RWPE2 (cell line): ENCODE measurements around the gene UBXN7.

ENCODE experiments used
- ATAC-seq: fragments of 200-7000 bp; cut with Tn5 transposase; 3 replicates; pipeline ENCODE4 v1.9.1; 2021; ENCODE audit warnings: low read depth
- DNase-seq: peaks from one replicate; pipeline ENCODE4 v3.0.0-alpha.2; 2020; ENCODE audit warnings: low spot score
- H3K27ac ChIP-seq: fragments of 450-650 bp; 2 replicates; pipeline ENCODE4 v1.5.1; 2017; ENCODE audit warnings: mild to moderate bottlenecking; ENCODE audit not compliant: poor library complexity, severe bottlenecking
- H3K27me3 ChIP-seq: fragments of 250-450 bp; sonication (Bioruptor Pico); 2 replicates; pipeline ENCODE4 v1.5.1; 2021; ENCODE audit warnings: mild to moderate bottlenecking, moderate library complexity; ENCODE audit not compliant: insufficient read depth, poor library complexity, severe bottlenecking
- H3K36me3 ChIP-seq: fragments of 250-450 bp; sonication (Bioruptor Pico); 2 replicates; pipeline ENCODE4 v1.5.1; 2020; ENCODE audit warnings: low read depth, mild to moderate bottlenecking, moderate library complexity
- H3K4me1 ChIP-seq: fragments of 250-450 bp; sonication (Bioruptor Pico); 2 replicates; pipeline ENCODE4 v1.5.1; 2021; ENCODE audit warnings: mild to moderate bottlenecking, moderate library complexity; ENCODE audit not compliant: insufficient read depth, poor library complexity, severe bottlenecking
- H3K4me3 ChIP-seq: fragments of 250-450 bp; sonication (Bioruptor Pico); 2 replicates; pipeline ENCODE4 v1.5.1; 2021; ENCODE audit warnings: mild to moderate bottlenecking, moderate library complexity; ENCODE audit not compliant: severe bottlenecking
- H3K9me3 ChIP-seq: fragments of 250-450 bp; sonication (Bioruptor Pico); 2 replicates; pipeline ENCODE4 v1.5.1; 2021; ENCODE audit warnings: mild to moderate bottlenecking, moderate library complexity; ENCODE audit not compliant: severe bottlenecking
- TF ChIP-seq, protein P1 (sequence below): fragments of 450-650 bp; IDR thresholded peaks from one replicate; pipeline ENCODE4 v1.5.1; 2017; ENCODE audit warnings: mild to moderate bottlenecking, moderate library complexity; ENCODE audit not compliant: poor library complexity, severe bottlenecking

The UBXN7 gene

DNA sequence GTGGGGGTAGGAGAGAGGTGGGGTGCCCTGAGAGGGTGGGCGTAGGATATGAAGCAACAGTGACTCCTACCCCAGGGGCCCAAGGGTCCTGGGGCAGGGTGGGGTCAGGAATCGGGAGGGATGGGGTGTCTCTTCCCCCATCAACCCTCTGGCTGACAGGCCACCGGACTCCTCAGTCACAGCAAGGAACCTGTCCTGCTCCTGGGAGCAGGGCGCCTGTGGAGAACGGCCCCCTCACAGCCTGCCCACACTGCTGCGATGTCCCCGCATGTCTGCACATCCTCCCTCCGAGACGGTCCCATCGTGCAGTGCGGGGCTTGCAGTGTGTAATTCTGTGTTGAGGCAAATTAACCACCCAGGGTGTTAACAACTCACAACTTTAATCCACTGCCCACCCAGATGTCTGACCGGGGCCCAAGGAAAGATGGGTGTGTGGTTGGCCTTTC is 96.7 kb downstream of the UBXN7 start:
- H3K4me1 ChIP-seq, result peaks cover 39% of the 10 kb centered on the region
- no peaks in the 10 kb centered on the region for H3K27me3 ChIP-seq
- H3K4me3 ChIP-seq, result no peak overlapping the region
- TF ChIP-seq, protein P1, sequence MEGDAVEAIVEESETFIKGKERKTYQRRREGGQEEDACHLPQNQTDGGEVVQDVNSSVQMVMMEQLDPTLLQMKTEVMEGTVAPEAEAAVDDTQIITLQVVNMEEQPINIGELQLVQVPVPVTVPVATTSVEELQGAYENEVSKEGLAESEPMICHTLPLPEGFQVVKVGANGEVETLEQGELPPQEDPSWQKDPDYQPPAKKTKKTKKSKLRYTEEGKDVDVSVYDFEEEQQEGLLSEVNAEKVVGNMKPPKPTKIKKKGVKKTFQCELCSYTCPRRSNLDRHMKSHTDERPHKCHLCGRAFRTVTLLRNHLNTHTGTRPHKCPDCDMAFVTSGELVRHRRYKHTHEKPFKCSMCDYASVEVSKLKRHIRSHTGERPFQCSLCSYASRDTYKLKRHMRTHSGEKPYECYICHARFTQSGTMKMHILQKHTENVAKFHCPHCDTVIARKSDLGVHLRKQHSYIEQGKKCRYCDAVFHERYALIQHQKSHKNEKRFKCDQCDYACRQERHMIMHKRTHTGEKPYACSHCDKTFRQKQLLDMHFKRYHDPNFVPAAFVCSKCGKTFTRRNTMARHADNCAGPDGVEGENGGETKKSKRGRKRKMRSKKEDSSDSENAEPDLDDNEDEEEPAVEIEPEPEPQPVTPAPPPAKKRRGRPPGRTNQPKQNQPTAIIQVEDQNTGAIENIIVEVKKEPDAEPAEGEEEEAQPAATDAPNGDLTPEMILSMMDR, result no peak
- no peak overlapping the region for H3K27ac ChIP-seq
- ATAC-seq, result no peak
- no peaks in the 10 kb centered on the region for H3K9me3 ChIP-seq
- no peaks in the 10 kb centered on the region for H3K36me3 ChIP-seq
- DNase-seq, result no peak

DNA sequence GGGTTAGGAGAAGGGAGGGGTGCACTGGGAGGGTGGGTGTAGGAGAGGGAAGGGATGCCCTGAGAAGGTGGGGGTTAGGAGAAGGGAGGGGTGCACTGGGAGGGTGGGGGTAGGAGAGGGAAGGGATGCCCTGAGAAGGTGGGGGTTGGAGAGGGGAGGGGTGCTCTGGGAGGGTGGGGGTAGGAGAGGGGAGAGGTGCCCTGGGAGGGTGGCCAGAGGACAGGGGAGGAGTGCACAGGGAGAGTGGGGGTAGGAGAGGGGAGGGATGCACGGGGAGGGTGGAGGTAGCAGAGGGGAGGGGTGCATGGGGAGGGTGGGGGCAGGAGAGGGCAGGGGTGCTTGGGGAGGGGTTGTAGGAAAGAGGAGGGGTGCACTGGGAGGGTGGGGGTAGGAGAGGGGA is 97.2 kb downstream of the UBXN7 start:
- no peak overlapping the region for H3K4me3 ChIP-seq
- H3K27ac ChIP-seq, result no peak overlapping the region
- DNase-seq, result no peak

DNA sequence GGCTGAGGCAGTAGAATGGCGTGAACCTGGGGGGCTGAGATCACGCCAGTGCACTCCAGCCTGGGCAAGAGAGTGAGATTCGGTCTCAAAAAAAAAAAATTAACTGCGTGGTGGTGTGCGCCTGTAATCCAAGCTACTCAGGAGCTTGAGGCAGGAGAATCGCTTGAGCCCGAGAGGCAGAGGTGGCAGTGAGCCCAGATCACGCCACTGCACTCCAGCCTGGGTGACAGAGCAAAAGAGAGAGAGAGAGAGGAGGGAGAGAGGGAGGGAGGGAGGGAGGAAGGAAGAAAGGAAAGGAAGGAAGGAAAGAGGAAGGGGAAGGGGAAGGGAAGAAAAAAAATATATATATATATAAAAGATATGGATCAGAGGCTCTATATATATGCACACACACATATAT is 100.1 kb downstream of the UBXN7 start:
- DNase-seq (no peak), ATAC-seq (no peak)
- Histone ChIP-seq H3K27me3 (no peaks in the 10 kb centered on the region), H3K27ac (no peak overlapping the region), H3K9me3 (no peaks in the 10 kb centered on the region), H3K4me3 (no peak overlapping the region), H3K4me1 (peaks cover 10% of the 10 kb centered on the region), H3K36me3 (no peaks in the 10 kb centered on the region)
- TF ChIP-seq, protein P1, result no peak

More for the DNA sequence above, 97.2 kb downstream of the UBXN7 start:
- no peaks in the 10 kb centered on the region for H3K36me3 ChIP-seq
- no peaks in the 10 kb centered on the region for H3K9me3 ChIP-seq
- TF ChIP-seq, protein P1, result no peak
- ATAC-seq, result no peak
- peaks cover 34% of the 10 kb centered on the region for H3K4me1 ChIP-seq
- no peaks in the 10 kb centered on the region for H3K27me3 ChIP-seq

DNA sequence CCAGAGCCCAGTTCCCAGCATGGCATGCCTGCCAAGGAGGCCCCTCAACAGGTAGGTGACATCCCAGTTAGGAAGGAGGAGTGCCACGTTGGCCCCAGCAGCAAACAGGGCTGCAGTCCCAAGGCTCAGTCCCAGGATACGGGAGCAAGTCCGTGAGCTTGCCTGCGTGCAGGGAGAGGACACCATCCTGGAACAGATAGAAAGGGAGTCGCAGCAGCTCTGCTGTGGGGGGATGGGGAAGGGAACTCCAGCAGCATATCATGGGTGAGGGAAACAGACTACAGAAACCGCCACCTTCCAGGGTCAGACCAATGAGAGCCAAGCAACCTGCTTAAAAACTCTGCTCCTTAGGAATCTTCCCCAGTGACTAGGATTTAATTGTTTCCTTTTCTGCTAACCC is 104.8 kb downstream of the UBXN7 start:
- no peak for DNase-seq
- no peak overlapping the region for H3K4me3 ChIP-seq
- TF ChIP-seq, protein P1, result no peak
- H3K27me3 ChIP-seq, result no peaks in the 10 kb centered on the region
- no peaks in the 10 kb centered on the region for H3K36me3 ChIP-seq
- no peaks in the 10 kb centered on the region for H3K9me3 ChIP-seq
- ATAC-seq, result no peak
- H3K4me1 ChIP-seq, result no peaks in the 10 kb centered on the region
- H3K27ac ChIP-seq, result no peak overlapping the region

DNA sequence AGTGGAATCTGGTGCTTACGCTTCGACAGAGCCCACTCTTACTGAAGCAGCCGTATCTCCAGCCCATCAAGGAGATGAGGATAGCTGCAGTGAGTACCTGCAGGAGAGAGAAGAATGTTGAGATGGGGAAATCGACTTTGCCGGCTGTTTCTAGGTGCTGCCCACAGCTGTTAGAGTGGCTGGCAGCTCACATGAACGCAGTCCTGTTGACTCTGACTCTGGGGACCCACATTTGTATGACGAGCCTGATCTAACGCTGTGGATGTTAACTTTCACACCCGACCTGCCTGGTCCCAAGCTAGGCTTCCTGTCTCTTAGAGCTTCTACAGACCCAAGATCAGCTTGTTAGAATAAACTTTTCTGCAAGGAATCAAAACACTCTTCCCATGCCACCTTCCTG is 105.3 kb downstream of the UBXN7 start:
- Histone ChIP-seq H3K4me1 (no peaks in the 10 kb centered on the region), H3K9me3 (no peaks in the 10 kb centered on the region), H3K27me3 (no peaks in the 10 kb centered on the region), H3K27ac (no peak overlapping the region), H3K36me3 (no peaks in the 10 kb centered on the region), H3K4me3 (no peak overlapping the region)
- ATAC-seq (no peak), DNase-seq (no peak)
- TF ChIP-seq, protein P1, result no peak
